Peyer's patch (tissue), 4 donors: ENCODE measurements around the gene ABCA13.

ENCODE experiments used
- CTCF ChIP-seq, 6 experiments: fragments of 450-650 bp in 4 of 6; fragments of 200-600 bp in 2 of 6; sonication (generic) in 1 of 6; IDR thresholded peaks; one replicate each; pipeline ENCODE4 v1.5.1; 2017 to 2019; ENCODE audit warnings: antibody characterized with exemption in 6 of 6, mild to moderate bottlenecking in 3 of 6, moderate library complexity in 1 of 6
- POLR2A ChIP-seq, 2 donors: fragments of 450-650 bp; IDR thresholded peaks; one replicate each; pipeline ENCODE4 v1.5.1; 2017; ENCODE audit warnings: antibody characterized with exemption in 2 of 2, mild to moderate bottlenecking in 2 of 2, moderate library complexity in 2 of 2

GRCh38 chr7:48637382-48637781 lies 466.1 kb downstream of the ABCA13 start:
- TF ChIP-seq CTCF (IDR thresholded peaks at IDR 0.05), result no peak
- no peak for TF ChIP-seq POLR2A (IDR thresholded peaks at IDR 0.05)
